Esophagus muscularis mucosa (tissue), 4 donors: ENCODE measurements around the gene MAPK8IP2. TPM values are rescaled to one million over a fixed set of nuclear protein-coding genes. Genes with fewer than 3 reads are reported as not detected.
"Not testable (repeated sequence)": the region's sequence is repeated elsewhere in the genome, so short reads cannot be mapped to it uniquely, and the experiment has no call there.

Source experiments
- DNase-seq: peaks from one replicate; pipeline ENCODE4 v3.0.0-alpha.2; 2017; ENCODE audit errors: extremely low spot score
- H3K27ac ChIP-seq, 4 donors: fragments of 200-600 bp; sonication (generic); replicated peaks in 1 of 4; 1 replicate in 3 of 4; 2 replicates in 1 of 4; pipeline ENCODE4 v1.5.1; 2016 to 2019; ENCODE audit warnings: mild to moderate bottlenecking in 1 of 4
- H3K27me3 ChIP-seq, 4 donors: fragments of 200-600 bp; sonication (generic); one replicate each; pipeline versions ENCODE4 v1.5.1 to v1.6.0; 2016 to 2019
- H3K36me3 ChIP-seq, 4 donors: fragments of 200-600 bp; sonication (generic); one replicate each; pipeline ENCODE4 v1.5.1; 2016 to 2019
- H3K4me1 ChIP-seq, 4 donors: fragments of 200-600 bp; sonication (generic); one replicate each; pipeline ENCODE4 v1.5.1; 2016 to 2019
- H3K4me3 ChIP-seq, 4 donors: fragments of 200-600 bp; sonication (generic); 1 replicate in 2 of 4; 2 replicates in 2 of 4; pipeline ENCODE4 v1.5.1; 2016 to 2019; ENCODE audit warnings: mild to moderate bottlenecking in 4 of 4, moderate library complexity in 1 of 4
- H3K9me3 ChIP-seq, 4 donors: fragments of 200-600 bp; sonication (generic); 1 replicate in 3 of 4; 2 replicates in 1 of 4; pipeline ENCODE4 v1.5.1; 2016 to 2019
- CTCF ChIP-seq, 3 experiments: fragments of 200-600 bp in 2 of 3; fragments of 450-650 bp in 1 of 3; sonication (generic) in 2 of 3; IDR thresholded peaks; one replicate each; pipeline ENCODE4 v1.5.1; 2017 to 2019; ENCODE audit warnings: antibody characterized with exemption in 3 of 3, mild to moderate bottlenecking in 2 of 3, moderate library complexity in 1 of 3
- EP300 ChIP-seq: sonication (generic); formaldehyde crosslinking; IDR thresholded peaks from one replicate; pipeline ENCODE4 v1.6.1; 2017; ENCODE audit warnings: antibody characterized with exemption
- POLR2A ChIP-seq: fragments of 450-650 bp; IDR thresholded peaks from one replicate; pipeline ENCODE4 v1.6.1; 2017; ENCODE audit warnings: antibody characterized with exemption, moderate library complexity, mild to moderate bottlenecking, low read depth
- POLR2AphosphoS5 ChIP-seq, 2 donors: sonication (generic); formaldehyde crosslinking; IDR thresholded peaks; one replicate each; pipeline ENCODE4 v1.6.1; 2017; ENCODE audit warnings: antibody characterized with exemption in 2 of 2
- WGBS: methylation state at CpG from one replicate; pipeline ENCODE4 v1.1.5; 2018; 5-methylcytosine and 5-hydroxymethylcytosine counted together
- intact Hi-C: fragments of 100-400 bp; cut with DNase I; formaldehyde crosslinking; loops from one replicate; pipeline ENCODE4 v1.15.1; 2023
- total RNA-seq, 4 donors: library from RNA; depleted of rRNA; stranded (reverse); fragments of >200 nt; gene quantifications; one replicate each; pipeline versions ENCODE4 v1.1.0 to v1.2.1, GENCODE V29; 2016

MAPK8IP2 gene
- total RNA-seq, 4 donors from 2014 or later = 1.2 to 4.2 (median 3.4) TPM

GRCh38 chr22:50607659-50608020, 7.0 kb downstream of the MAPK8IP2 start:
- DNase-seq = no peak
- H3K9me3 ChIP-seq = no peaks in the 10 kb centered on the region
- no peak overlapping the region for H3K27ac ChIP-seq
- H3K4me1 ChIP-seq = peaks cover 0 to 10% (median 4%) of the 10 kb centered on the region in 4 donors
- intact Hi-C loops = no loop called here
- H3K27me3 ChIP-seq = peaks cover 0 to 87% (median 12%) of the 10 kb centered on the region in 4 donors
- H3K4me3 ChIP-seq = no peak overlapping the region
- WGBS = 69% methylated on average over 6 of the region's 6 CpGs
- H3K36me3 ChIP-seq = no peaks in the 10 kb centered on the region
- TF ChIP-seq CTCF (IDR thresholded peaks at IDR 0.05) = no peak
- TF ChIP-seq EP300 = no peak
- no peak for TF ChIP-seq POLR2A
- no peak for TF ChIP-seq POLR2AphosphoS5 (IDR thresholded peaks at IDR 0.05)

- H3K27ac ChIP-seq, DNase-seq, H3K4me3 ChIP-seq, H3K36me3 ChIP-seq, H3K9me3 ChIP-seq, intact Hi-C loops: not testable (repeated sequence)
- WGBS = 81% methylated on average over 39 of the region's 39 CpGs
- Histone ChIP-seq H3K27me3 (peaks cover 0 to 87% (median 9%) of the 10 kb centered on the region in 4 donors), H3K4me1 (peaks cover 0 to 14% (median 4%) of the 10 kb centered on the region in 4 donors)
Measured at GRCh38 chr22:50608058-50608840, 7.7 kb downstream of the MAPK8IP2 start.

GRCh38 chr22:50608996-50609395, 8.4 kb downstream of the MAPK8IP2 start:
- intact Hi-C loops = no loop called here
- H3K27me3 ChIP-seq = peaks cover 0 to 87% (median 4%) of the 10 kb centered on the region in 4 donors

GRCh38 chr22:50609599-50609998, 9.0 kb downstream of the MAPK8IP2 start:
- whole genome bisulfite sequencing = 84% methylated on average over 9 of the region's 12 CpGs
- no peaks in the 10 kb centered on the region for H3K9me3 ChIP-seq
- intact Hi-C loops = no loop called here
- peaks cover 0 to 87% (median 2%) of the 10 kb centered on the region in 4 donors for H3K27me3 ChIP-seq
- H3K4me1 ChIP-seq = peaks cover 0 to 5% (median 0%) of the 10 kb centered on the region in 4 donors
- no peaks in the 10 kb centered on the region for H3K36me3 ChIP-seq
- DNase-seq = no peak
- TF ChIP-seq EP300 (no peak), CTCF (IDR thresholded peaks at IDR 0.05) (no peak), POLR2AphosphoS5 (IDR thresholded peaks at IDR 0.05) (no peak), POLR2A (no peak)
- H3K4me3 ChIP-seq = no peak overlapping the region
- no peak overlapping the region for H3K27ac ChIP-seq

More at GRCh38 chr22:50608996-50609395, 8.4 kb downstream of the MAPK8IP2 start:
- TF ChIP-seq CTCF (IDR thresholded peaks at IDR 0.05) (no peak), EP300 (no peak), POLR2AphosphoS5 (IDR thresholded peaks at IDR 0.05) (no peak), POLR2A (no peak)
- Histone ChIP-seq H3K36me3 (no peaks in the 10 kb centered on the region), H3K9me3 (no peaks in the 10 kb centered on the region), H3K4me3 (no peak overlapping the region), H3K27ac (no peak overlapping the region), H3K4me1 (peaks cover 0 to 7% (median under 1%) of the 10 kb centered on the region in 4 donors)
- no peak for DNase-seq
- WGBS = 96% methylated on average over 10 of the region's 10 CpGs

- WGBS = 76% methylated on average over 10 of the region's 11 CpGs
- intact Hi-C loops = no loop called here
- Histone ChIP-seq H3K27ac (no peak overlapping the region), H3K27me3 (peaks cover 0 to 83% (median 2%) of the 10 kb centered on the region in 4 donors), H3K4me3 (no peak overlapping the region), H3K9me3 (no peaks in the 10 kb centered on the region), H3K36me3 (no peaks in the 10 kb centered on the region), H3K4me1 (peaks cover 0 to 5% (median 0%) of the 10 kb centered on the region in 4 donors)
- DNase-seq = no peak
- TF ChIP-seq CTCF (IDR thresholded peaks at IDR 0.05) (no peak), POLR2AphosphoS5 (IDR thresholded peaks at IDR 0.05) (no peak), POLR2A (no peak), EP300 (no peak)
Measured at GRCh38 chr22:50610041-50610451, 9.5 kb downstream of the MAPK8IP2 start.
